ENCODE measurements around the gene TTC29.
"Not testable (repeated sequence)": the region's sequence is repeated elsewhere in the genome, so short reads cannot be mapped to it uniquely, and the experiment has no call there.

Gene TTC29

GRCh38 chr4:146855761-146856160 is 89.9 kb downstream of the TTC29 start:
- DNase-seq (ENCODE audit: low read depth in 2 of 2), result no peak

- DNase-seq (ENCODE audit: low read depth in 2 of 2), result no peak
These were observed 93.3 kb downstream of the TTC29 start for GRCh38 chr4:146852360-146852759.

GRCh38 chr4:146847345-146847744 is 98.3 kb downstream of the TTC29 start:
- no peak for DNase-seq (ENCODE audit: low read depth in 2 of 2)

- DNase-seq (ENCODE audit: low read depth in 2 of 2), result no peak
These were observed 98.8 kb downstream of the TTC29 start for GRCh38 chr4:146846882-146847281.

- no peak for DNase-seq (ENCODE audit: low read depth in 2 of 2)
These were observed 100.9 kb downstream of the TTC29 start for GRCh38 chr4:146844761-146845160.

GRCh38 chr4:146842876-146843275 is 102.8 kb downstream of the TTC29 start:
- DNase-seq (ENCODE audit: low read depth in 2 of 2), result no peak

GRCh38 chr4:146840731-146841130 is 104.9 kb downstream of the TTC29 start:
- no peak for DNase-seq (ENCODE audit: low read depth in 2 of 2)

- DNase-seq (ENCODE audit: low read depth in 2 of 2), result no peak
These were observed 110.6 kb downstream of the TTC29 start for GRCh38 chr4:146835096-146835495.

- DNase-seq (ENCODE audit: low read depth in 2 of 2), result no peak
These were observed 111.2 kb downstream of the TTC29 start for GRCh38 chr4:146834263-146835034.

GRCh38 chr4:146833530-146833929 is 112.1 kb downstream of the TTC29 start:
- DNase-seq (ENCODE audit: low read depth in 2 of 2), result no peak

GRCh38 chr4:146822980-146823379 is 122.7 kb downstream of the TTC29 start:
- DNase-seq (ENCODE audit: low read depth in 2 of 2), result not testable (repeated sequence)

GRCh38 chr4:146814750-146815149 is 130.9 kb downstream of the TTC29 start:
- no peak for DNase-seq (ENCODE audit: low read depth in 2 of 2)

- no peak for DNase-seq (ENCODE audit: low read depth in 2 of 2)
These were observed 150.0 kb downstream of the TTC29 start for GRCh38 chr4:146795711-146796110.

GRCh38 chr4:146793727-146794126 is 151.9 kb downstream of the TTC29 start:
- no peak for DNase-seq (ENCODE audit: low read depth in 2 of 2)

GRCh38 chr4:146791439-146791838 is 154.2 kb downstream of the TTC29 start:
- DNase-seq (ENCODE audit: low read depth in 2 of 2), result no peak

GRCh38 chr4:146790515-146790914 is 155.1 kb downstream of the TTC29 start:
- DNase-seq (ENCODE audit: low read depth in 2 of 2), result no peak

GRCh38 chr4:146787731-146788130 is 157.9 kb downstream of the TTC29 start:
- no peak for DNase-seq (ENCODE audit: low read depth in 2 of 2)

- DNase-seq (ENCODE audit: low read depth in 2 of 2), result no peak
These were observed 169.0 kb downstream of the TTC29 start for GRCh38 chr4:146776691-146777090.

- DNase-seq (ENCODE audit: low read depth in 2 of 2), result no peak
These were observed 182.1 kb downstream of the TTC29 start for GRCh38 chr4:146763560-146763959.

- DNase-seq (ENCODE audit: low read depth in 2 of 2), result no peak
These were observed 183.6 kb downstream of the TTC29 start for GRCh38 chr4:146762016-146762415.

GRCh38 chr4:146742416-146742815 is 203.2 kb downstream of the TTC29 start:
- no peak for DNase-seq (ENCODE audit: low read depth in 2 of 2)

GRCh38 chr4:146739182-146739581 is 206.5 kb downstream of the TTC29 start:
- no peak for DNase-seq (ENCODE audit: low read depth in 2 of 2)

GRCh38 chr4:146723519-146723918 is 222.1 kb downstream of the TTC29 start:
- not testable (repeated sequence) for DNase-seq (ENCODE audit: low read depth in 2 of 2)

- DNase-seq (ENCODE audit: low read depth in 2 of 2), result no peak
These were observed 235.7 kb downstream of the TTC29 start for GRCh38 chr4:146709956-146710355.
